Measurements from ENCODE around the gene MLST8.

MLST8 gene

GRCh38 chr16:2173366-2173765 is 31.9 kb upstream of the MLST8 start:
- TF ChIP-seq CTCF (conservative IDR thresholded peaks at IDR 0.05; ENCODE audit: low read depth, low read length): no peak
- DNase-seq (ENCODE audit: low read depth): no peak
- no peak overlapping the region for H3K4me3 ChIP-seq (ENCODE audit: low read depth, low read length)

GRCh38 chr16:2173916-2174315 is 31.3 kb upstream of the MLST8 start:
- no peak for TF ChIP-seq CTCF (conservative IDR thresholded peaks at IDR 0.05; ENCODE audit: low read depth, low read length)
- DNase-seq (ENCODE audit: low read depth): no peak
- H3K4me3 ChIP-seq (ENCODE audit: low read depth, low read length): no peak overlapping the region

GRCh38 chr16:2174396-2175131 is 30.7 kb upstream of the MLST8 start:
- no peak for DNase-seq (ENCODE audit: low read depth)
- TF ChIP-seq CTCF (conservative IDR thresholded peaks at IDR 0.05; ENCODE audit: low read depth, low read length): no peak

GRCh38 chr16:2175454-2175853 is 29.8 kb upstream of the MLST8 start:
- no peak overlapping the region for H3K4me3 ChIP-seq (ENCODE audit: low read depth, low read length)
- DNase-seq (ENCODE audit: low read depth): no peak
- TF ChIP-seq CTCF (conservative IDR thresholded peaks at IDR 0.05; ENCODE audit: low read depth, low read length): no peak

More at GRCh38 chr16:2174396-2175131, 30.7 kb upstream of the MLST8 start:
- no peak overlapping the region for H3K4me3 ChIP-seq (ENCODE audit: low read depth, low read length)

GRCh38 chr16:2176047-2176446 is 29.2 kb upstream of the MLST8 start:
- no peak overlapping the region for H3K4me3 ChIP-seq (ENCODE audit: low read depth, low read length)

GRCh38 chr16:2177101-2177500 is 28.2 kb upstream of the MLST8 start:
- no peak overlapping the region for H3K4me3 ChIP-seq (ENCODE audit: low read depth, low read length)
- TF ChIP-seq CTCF (conservative IDR thresholded peaks at IDR 0.05; ENCODE audit: low read depth, low read length): no peak
- no peak for DNase-seq (ENCODE audit: low read depth)

More at GRCh38 chr16:2176047-2176446, 29.2 kb upstream of the MLST8 start:
- no peak for DNase-seq (ENCODE audit: low read depth)
- no peak for TF ChIP-seq CTCF (conservative IDR thresholded peaks at IDR 0.05; ENCODE audit: low read depth, low read length)

- TF ChIP-seq CTCF (conservative IDR thresholded peaks at IDR 0.05; ENCODE audit: low read depth, low read length): no peak
- no peak overlapping the region for H3K4me3 ChIP-seq (ENCODE audit: low read depth, low read length)
- no peak for DNase-seq (ENCODE audit: low read depth)
Observed at GRCh38 chr16:2177561-2177960, 27.7 kb upstream of the MLST8 start.

Measured in choroid plexus epithelial cell (primary cell).